GM21717 (cell line): Measurements from ENCODE around the gene OGT.
A peak's percentile ranks its signal among the peaks of the same experiment; 100 is the strongest.
"Not testable (repeated sequence)": the region's sequence is repeated elsewhere in the genome, so short reads cannot be mapped to it uniquely, and the experiment has no call there.

Experiments used
- ATAC-seq: cut with Tn5 transposase; IDR thresholded peaks from one replicate; pipeline ENCODE4 v1.9.1; 2021; ENCODE audit warnings: mild to moderate bottlenecking, moderate library complexity; ENCODE audit not compliant: unreplicated experiment

Gene OGT

GRCh38 chrX:71579990-71580380, 47.1 kb downstream of the OGT start:
- no peak for ATAC-seq

GRCh38 chrX:71581210-71581609, 48.3 kb downstream of the OGT start:
- ATAC-seq: no peak

GRCh38 chrX:71586929-71587328, 54.0 kb downstream of the OGT start:
- no peak for ATAC-seq

- not testable (repeated sequence) for ATAC-seq
Observed at GRCh38 chrX:71593210-71593609, 60.3 kb downstream of the OGT start.

GRCh38 chrX:71599965-71600364, 67.1 kb downstream of the OGT start:
- no peak for ATAC-seq

- no peak for ATAC-seq
Observed at GRCh38 chrX:71603618-71604017, 70.7 kb downstream of the OGT start.

- ATAC-seq: no peak
Observed at GRCh38 chrX:71604141-71604540, 71.2 kb downstream of the OGT start.

- no peak for ATAC-seq
Observed at GRCh38 chrX:71604796-71605568, 72.1 kb downstream of the OGT start.

- no peak for ATAC-seq
Observed at GRCh38 chrX:71606536-71607216, 73.8 kb downstream of the OGT start.

GRCh38 chrX:71607488-71607887, 74.6 kb downstream of the OGT start:
- no peak for ATAC-seq

GRCh38 chrX:71609095-71609750, 76.3 kb downstream of the OGT start:
- ATAC-seq: no peak

GRCh38 chrX:71611736-71612135, 78.8 kb downstream of the OGT start:
- not testable (repeated sequence) for ATAC-seq

- no peak for ATAC-seq
Observed at GRCh38 chrX:71612256-71612655, 79.4 kb downstream of the OGT start.

- no peak for ATAC-seq
Observed at GRCh38 chrX:71615056-71615455, 82.2 kb downstream of the OGT start.

- no peak for ATAC-seq
Observed at GRCh38 chrX:71615954-71616353, 83.0 kb downstream of the OGT start.

- ATAC-seq: no peak
Observed at GRCh38 chrX:71616672-71617529, 84.0 kb downstream of the OGT start.

- no peak for ATAC-seq
Observed at GRCh38 chrX:71617742-71618141, 84.8 kb downstream of the OGT start.

- ATAC-seq: peak; percentile 53
Observed at GRCh38 chrX:71618303-71618721, 85.4 kb downstream of the OGT start, which contains the start of gene CXCR3. TSS of gene CXCR3 (minus strand) at chrX:71618511. CDS start at chrX:71618449, 62 bp downstream.

GRCh38 chrX:71618787-71619186, 85.9 kb downstream of the OGT start:
- no peak for ATAC-seq

- no peak for ATAC-seq
Observed at GRCh38 chrX:71619193-71619592, 86.3 kb downstream of the OGT start.

GRCh38 chrX:71619986-71620385, 87.1 kb downstream of the OGT start:
- ATAC-seq: no peak
